Left forelimb (tissue), 1 donor: ENCODE data around the gene SPEM1.

ENCODE experiments used
- DNase-seq: peaks from one replicate; pipeline ENCODE4 v3.0.0-alpha.2; 2018; ENCODE audit warnings: low spot score

The SPEM1 gene

GRCh38 chr17:7421186-7421585 lies 1.1 kb downstream of the SPEM1 start:
- DNase-seq, result no peak

DNA sequence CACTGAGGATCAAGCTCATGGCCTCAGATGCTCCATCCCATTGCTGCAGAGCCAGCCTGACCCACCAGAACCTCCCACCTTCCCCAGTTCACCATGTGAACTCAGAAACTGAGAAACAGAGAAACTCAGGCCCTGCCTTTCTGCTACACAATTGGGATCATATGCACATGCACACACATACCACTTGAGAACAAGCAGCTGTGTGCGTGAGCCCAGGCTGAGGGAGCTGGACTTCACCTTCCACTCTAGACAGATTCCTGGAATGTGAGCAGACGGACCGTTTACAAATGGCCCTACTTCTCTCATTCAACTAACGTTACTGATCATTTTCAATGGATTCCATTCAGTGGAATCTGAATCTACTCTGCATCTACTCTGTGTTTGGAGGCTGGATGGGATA lies 3.6 kb downstream of the SPEM1 start:
- DNase-seq, result no peak

DNA sequence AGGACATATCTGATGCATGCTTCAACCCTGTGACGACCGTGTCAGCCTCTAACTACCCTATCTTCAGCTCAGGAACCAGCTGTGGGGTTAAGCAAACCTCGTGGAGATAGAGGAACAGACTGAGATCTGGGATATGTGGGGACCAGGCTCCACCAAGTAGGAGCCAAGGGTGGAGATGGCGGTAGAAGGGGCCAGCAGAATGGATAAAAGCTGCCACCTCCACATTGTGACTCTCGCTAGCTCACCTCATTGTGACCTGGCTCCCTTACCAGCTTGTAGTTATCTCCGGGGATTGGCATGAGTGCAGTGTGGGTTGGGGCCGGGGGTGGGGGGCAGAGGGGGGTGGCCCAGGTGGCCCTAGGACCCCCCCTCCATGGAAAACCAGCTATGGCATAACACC lies 5.2 kb downstream of the SPEM1 start, which contains the start of gene SPEM2:
Gene SPEM2, plus strand, starts transcription at position 301 of the 400 bp plus-strand sequence. Its CDS starts 73 bp downstream, at position 374.
- DNase-seq, result no peak

DNA sequence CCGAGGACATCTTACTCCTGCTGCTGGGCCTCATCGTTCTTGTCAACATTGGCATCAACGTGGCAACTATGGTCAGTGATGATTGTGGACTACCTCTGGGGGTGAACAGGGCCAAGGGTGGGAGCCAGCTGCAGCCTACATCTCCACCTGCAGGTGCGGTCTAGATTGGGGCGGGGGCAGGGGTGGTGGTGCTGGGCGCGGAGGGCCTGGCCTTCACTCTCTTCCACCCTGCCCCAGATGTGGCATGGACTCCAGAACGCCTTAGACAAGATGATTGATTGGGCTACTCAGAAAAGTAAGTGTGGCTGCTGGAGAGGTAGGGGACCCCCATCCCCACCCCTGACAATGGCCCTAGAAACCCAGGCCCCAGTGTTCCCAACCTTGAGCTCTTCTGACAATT lies 5.6 kb downstream of the SPEM1 start:
- DNase-seq, result no peak

- DNase-seq, result no peak
Observed at GRCh38 chr17:7426203-7426863, 6.2 kb downstream of the SPEM1 start.

DNA sequence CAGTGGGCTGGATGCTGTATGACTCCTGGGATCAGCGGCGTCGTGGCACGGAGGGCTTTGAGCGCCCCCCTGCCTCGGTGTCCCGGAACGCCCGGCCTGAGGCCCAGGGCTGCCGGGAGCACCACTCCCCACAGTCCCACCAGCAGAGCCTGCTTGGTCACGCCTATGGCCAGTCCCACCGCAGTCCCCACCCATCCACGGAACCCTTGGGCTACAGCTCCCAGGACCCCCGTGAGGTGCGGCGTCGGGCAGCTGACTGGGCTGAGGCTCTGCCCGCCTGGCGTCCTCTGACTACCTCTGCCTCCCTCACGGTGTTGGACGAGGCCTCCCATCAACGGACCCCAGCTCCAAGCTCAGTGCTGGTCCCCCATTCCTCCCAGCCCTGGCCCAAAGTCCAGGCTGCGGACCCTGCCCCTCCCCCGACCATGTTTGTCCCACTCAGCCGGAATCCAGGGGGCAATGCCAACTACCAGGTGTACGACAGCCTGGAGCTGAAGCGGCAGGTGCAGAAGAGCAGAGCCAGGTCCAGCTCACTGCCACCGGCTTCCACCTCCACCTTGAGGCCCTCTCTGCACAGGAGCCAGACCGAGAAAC lies 6.9 kb downstream of the SPEM1 start:
- DNase-seq, result no peak

DNA sequence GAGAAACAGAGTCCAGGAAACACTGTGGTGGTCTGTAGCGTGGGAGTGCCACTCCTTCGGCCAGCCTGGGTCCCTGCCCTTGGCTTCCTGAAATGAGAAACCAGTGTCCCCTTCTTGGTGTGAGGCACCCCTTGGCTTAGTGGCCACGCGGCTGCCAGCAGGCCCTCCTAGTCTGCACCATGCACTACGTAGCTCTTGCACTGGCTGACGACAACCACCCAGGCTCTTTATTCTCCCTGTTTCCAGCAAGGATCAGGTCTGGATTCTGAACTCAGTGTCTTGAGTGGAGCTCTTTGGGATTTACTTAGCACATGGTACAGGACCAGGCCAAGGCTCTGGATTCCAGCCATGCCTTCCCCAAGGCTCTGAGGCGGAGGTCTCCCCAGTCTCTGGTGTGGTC lies 7.4 kb downstream of the SPEM1 start:
- DNase-seq, result no peak

GRCh38 chr17:7428557-7428956 lies 8.4 kb downstream of the SPEM1 start, which contains the start of gene SPEM3:
Gene SPEM3, plus strand, starts transcription at chr17:7428857. Its CDS starts 46 bp downstream, at chr17:7428903.
- no peak for DNase-seq

DNA sequence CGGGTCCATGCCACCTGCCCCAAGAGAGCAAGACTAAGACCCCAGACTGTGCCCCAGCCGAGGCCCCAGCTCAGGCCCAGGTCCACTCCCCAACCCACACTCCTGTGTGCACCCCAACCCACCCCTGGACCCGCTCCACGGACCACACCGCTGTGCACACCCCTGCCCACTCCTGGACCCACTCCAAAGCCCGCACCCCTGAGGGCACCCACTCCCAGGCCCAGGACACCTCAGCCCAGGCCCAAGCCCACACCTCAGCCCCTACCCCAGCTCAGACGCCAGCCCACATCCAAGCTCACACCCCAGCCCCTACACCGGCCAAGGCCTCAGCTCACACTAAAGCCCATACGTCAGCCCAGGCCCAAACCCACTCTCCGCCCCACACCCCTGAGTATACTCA lies 9.6 kb downstream of the SPEM1 start:
- no peak for DNase-seq

DNA sequence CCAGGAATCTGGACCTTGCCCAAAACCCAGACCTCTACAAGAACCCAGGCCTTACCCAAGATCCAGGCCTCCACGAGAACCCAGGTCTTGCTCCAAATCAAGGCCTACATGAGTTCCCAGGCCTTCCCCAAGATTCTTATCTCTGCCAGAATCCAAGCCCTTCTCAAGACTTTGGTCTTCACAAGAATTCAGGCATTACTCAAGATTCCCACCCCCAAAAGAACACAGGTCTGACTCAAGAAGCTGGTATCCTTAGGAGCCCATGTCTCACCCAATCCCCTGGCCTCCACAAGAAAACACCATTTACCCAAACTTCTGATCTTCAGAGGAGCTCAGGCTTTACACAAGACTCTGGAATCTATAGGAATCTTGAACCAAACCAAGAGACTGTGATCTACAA lies 11.1 kb downstream of the SPEM1 start:
- DNase-seq, result no peak

DNA sequence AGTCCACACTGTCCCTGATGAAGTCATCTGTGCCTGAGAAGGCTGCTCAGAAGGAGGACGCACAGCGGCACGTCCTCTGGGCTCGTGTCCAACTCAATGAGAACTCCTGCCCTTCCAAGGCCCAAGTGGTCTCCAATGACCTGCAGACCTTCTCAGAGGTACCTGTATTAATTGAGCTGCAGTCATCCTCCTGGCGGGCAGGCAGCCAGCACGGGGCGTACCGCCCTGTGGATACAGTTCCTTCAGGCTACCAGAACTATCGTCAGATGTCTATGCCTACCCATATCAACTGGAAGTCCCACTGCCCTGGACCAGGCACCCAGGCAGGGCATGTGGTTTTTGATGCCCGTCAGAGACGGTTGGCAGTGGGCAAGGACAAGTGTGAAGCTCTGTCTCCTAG lies 12.2 kb downstream of the SPEM1 start:
- DNase-seq, result no peak

- no peak for DNase-seq
Observed at GRCh38 chr17:7435676-7436555, 15.8 kb downstream of the SPEM1 start.

- DNase-seq, result no peak
Observed at GRCh38 chr17:7436556-7437368, 16.6 kb downstream of the SPEM1 start.

GRCh38 chr17:7437369-7437863 lies 17.3 kb downstream of the SPEM1 start:
- no peak for DNase-seq

GRCh38 chr17:7437950-7438614 lies 18.0 kb downstream of the SPEM1 start:
- DNase-seq, result no peak

DNA sequence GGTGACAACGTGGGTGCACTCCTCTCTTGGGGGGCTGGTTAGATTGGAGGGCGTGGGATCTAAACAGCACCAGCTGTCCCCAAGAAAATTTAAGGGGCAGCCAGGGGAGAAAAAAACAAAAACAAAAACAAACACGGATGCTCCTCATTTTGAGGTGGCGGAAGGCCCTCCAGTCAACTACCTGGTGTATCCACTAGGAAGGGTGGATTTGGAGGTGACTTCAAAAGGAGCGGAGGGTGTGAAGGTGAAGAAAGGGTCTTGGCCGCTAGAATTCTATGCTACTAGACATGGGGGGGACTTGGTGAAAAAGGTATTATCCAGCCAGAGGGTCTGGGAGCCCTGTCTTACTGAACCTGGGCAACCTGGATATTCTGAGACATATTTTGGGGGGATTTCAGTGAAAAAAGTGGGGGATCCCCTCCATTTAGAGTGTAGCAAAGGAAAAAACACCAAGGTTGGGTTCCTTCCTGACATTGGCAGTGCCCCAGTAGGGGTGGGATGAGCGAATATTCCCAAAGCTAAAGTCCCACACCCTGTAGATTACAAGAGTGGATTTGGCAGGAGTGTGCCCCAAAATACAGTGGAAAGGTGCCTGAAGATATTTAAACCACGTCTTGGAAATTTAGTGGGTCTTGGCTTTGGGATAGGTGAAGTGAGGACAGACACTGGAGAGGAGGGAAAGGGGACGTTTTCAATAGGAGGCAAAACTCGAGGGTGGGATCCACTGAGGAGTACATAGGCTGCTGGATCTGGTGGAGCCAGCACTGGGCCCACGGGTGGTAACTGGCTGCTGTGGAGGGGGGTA lies 18.7 kb downstream of the SPEM1 start:
- DNase-seq, result no peak

DNA sequence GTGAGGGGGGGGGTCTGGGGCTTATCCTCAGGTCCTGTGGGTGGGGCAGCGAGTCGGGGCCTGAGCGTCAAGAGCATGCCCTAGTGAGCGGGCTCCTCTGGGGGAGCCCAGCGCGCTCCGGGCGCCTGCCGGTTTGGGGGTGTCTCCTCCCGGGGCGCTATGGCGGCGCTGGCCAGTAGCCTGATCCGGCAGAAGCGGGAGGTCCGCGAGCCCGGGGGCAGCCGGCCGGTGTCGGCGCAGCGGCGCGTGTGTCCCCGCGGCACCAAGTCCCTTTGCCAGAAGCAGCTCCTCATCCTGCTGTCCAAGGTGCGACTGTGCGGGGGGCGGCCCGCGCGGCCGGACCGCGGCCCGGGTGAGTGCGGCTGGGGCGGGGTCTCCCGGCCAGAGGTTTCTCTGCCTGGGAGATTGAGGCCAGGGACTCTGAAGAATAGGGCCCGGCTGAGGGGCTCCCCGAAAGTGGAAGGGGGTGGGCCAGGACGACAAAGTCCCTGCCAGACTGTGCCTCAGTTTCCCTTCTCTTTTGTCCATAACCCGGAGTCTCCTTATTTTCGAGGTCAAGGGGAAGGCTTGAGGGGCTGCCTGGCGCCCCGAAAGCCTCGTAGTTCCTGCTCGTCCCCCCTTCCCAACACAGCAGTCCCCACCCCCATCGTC lies 19.5 kb downstream of the SPEM1 start, which contains the start of gene FGF11:
Gene FGF11, plus strand, starts transcription at position 51 of the 651 bp plus-strand sequence. Its CDS starts 109 bp downstream, at position 160.
- DNase-seq, result no peak

GRCh38 chr17:7440113-7440833 lies 20.1 kb downstream of the SPEM1 start:
- DNase-seq, result no peak

- DNase-seq, result no peak
Observed at GRCh38 chr17:7440834-7441195, 20.7 kb downstream of the SPEM1 start.
